Measurements from ENCODE around the gene ALK.
"Not testable (repeated sequence)": the region's sequence is repeated elsewhere in the genome, so short reads cannot be mapped to it uniquely, and the experiment has no call there.

Gene ALK

DNA sequence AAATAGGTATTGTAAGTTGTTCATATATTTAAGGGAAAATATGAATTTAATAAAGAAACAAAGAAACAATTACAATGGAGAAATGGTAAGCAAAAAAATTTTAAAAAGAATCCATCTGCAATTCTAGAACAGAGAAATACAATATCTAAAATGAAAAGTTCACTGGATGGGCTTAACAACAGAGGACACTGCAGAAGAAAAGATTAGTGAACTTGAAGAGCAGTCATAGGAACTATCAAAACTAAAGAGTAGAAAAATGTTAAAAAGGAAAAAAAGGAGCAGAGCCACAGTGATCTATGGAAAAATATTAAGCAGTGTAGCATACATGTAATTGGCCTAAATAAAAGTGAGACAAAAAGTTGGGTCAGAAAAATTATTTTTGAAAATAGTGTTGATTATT lies 83.5 kb downstream of the ALK start:
- DNase-seq: no peak

- DNase-seq: no peak
Measured at GRCh38 chr2:29834624-29835023, 86.8 kb downstream of the ALK start.

DNA sequence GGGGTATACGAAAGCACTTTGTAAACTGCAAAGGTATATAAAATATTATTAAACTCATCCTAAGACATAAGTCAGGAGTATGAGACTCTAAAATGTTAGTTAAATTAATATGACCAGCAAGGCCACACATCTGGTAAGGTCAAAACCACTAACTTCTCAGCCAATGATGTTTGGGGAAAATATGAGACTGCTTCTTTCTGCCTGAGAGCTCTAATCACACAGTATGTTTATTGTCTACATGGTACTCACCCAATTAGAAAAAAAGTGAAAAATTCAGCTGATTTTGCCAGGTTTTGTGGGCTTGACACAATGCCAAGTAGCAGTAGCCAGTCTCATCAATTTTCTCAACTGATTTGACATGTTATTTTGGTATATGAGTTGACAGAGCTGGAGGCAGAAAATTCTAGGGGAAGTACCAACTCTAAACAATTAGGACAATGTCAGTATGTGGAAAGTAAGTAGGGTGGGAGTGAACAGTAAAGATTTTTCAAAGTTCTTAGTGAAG lies 87.3 kb downstream of the ALK start:
- no peak for DNase-seq

- DNase-seq: no peak
Measured at GRCh38 chr2:29831560-29831959, 89.8 kb downstream of the ALK start.

DNA sequence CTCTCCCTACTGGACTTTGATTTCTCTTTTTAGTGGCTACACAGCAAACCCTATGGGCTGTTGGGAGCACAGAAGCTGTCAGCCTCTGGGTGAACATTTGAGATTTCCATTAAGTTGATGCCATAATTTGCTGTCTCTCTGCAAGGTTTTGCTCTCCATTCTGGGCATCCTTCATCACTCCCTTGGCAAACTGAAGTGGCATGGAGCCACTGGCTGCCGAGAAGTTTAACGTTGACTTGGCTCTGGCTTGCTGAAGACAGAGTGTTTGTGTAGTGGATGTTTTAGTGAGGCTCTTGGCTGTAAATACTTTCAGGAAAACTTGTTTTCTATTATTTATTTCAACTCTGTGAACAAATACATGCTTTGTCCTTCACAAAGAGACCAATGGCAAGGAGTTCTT lies 91.5 kb downstream of the ALK start:
- no peak for DNase-seq

DNA sequence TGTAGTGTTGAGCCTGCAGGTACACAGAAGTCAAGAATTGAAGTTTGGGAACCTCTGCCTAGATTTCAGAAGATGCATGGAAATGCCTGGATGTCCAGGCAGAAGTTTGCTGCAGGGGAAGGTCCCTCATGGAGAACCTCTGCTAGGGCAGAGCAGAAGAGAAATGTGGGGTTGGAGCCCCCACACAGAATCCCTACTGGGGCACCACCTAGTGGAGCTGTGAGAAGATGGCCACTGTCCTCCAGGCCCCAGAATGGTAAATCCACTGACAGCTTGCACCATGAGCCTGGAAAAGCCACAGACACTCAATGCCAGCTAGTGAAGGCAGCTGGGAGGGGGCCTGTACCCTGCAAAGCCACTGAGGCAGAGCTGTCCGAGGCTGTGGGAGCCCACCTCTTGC lies 97.2 kb downstream of the ALK start:
- not testable (repeated sequence) for DNase-seq

DNA sequence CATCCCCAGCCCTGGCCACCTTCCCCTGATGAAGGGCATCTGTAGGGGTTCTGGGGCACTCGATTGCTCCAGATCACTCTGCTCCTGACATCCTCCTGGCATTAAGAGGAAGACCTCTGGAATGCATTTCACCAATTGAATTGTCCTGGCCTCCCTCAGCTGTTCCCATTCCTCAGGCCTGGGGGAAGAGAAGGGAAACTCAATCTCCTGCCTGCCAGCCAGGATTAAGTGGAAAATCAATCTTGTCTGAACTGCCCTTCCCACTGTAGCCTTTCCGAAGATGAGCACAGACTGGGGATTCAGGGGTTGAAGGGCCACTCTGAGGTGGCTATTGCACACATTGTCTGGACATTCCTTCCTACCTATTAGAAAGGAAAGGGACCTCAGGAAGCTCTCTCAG lies 99.8 kb downstream of the ALK start:
- DNase-seq: no peak

- no peak for DNase-seq
Measured at GRCh38 chr2:29819570-29819969, 101.8 kb downstream of the ALK start.

DNA sequence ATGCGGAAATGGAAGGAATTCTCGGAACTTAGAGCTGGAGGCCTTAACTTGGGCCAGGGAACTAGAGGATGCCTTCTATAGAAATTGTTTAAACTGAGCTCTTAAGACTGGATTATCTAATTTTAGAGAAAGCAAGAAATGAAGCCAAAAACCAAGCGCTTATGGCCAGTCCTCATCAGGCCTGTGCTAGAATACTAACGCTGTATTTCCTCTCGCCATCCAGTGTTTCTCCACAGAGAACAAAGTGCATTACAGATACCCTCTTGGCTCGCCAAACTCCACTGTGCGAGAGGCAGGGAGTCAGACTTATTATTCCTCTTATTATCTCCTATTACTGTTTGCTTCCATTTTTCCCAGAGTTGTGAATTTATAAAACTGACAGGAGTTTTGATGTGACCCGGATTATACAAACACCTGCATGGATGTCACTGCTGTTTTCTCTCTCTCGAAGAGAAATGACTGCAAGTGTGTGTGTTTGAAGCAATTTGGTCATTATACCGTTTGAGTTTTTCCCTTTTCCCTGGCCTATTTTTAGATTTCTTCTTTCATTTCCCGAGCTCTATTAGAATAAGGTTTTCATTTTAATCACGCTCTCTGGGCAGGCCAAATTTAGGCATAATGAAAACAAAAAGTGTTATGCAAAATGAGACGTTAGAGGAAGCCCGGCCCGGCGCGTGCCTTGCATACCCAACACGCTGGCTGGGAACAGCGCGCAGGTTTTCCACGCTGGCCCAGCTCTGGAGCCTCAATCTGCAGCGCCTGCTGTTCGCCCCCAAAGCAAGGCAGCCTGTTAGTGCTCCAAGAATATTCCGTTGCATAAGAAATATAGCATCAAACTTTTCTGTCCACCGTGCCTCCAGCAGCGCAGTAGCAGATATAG lies 103.3 kb downstream of the ALK start:
- DNase-seq: no peak

GRCh38 chr2:29817299-29817698 lies 104.1 kb downstream of the ALK start:
- DNase-seq: no peak

DNA sequence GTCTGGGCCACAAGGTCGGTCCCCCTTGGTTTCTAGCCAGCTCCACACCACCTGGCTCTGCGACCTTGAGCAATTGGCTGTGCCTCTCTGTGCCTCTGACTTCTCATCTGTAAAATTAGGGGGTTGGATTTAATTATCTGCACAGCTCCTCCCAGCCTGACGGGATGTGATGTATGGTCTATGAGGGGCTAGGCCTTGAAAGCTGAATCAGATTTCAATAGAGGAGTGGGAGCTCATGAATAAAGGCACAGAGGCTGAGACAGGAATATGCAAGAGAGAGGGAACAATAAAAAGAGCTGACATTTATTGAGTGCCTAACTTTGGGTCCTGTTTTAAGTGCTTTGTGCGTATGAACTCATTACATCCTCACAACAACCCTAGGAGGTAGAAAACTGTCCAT lies 104.7 kb downstream of the ALK start:
- DNase-seq: no peak

DNA sequence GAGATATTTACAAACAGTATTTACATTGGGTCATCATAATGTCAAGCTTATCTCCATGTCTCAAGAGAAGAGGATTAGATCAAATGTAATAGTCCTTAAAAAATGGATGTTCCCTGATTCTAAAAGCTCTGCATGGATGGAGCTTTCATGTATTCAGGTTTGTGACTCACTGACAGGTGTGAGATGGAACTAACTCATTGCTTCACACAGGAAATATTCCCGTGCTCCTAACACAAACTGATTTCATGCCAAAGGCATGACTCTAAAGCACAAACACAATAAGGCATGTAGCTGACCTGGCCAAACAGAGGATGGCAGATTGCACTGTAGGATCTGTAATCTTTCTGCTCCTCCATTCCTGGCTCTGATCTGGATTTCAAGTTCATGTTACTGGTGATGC lies 110.0 kb downstream of the ALK start:
- DNase-seq: no peak

GRCh38 chr2:29810956-29811355 lies 110.4 kb downstream of the ALK start:
- DNase-seq: no peak

GRCh38 chr2:29808321-29808720 lies 113.1 kb downstream of the ALK start:
- DNase-seq: no peak

DNA sequence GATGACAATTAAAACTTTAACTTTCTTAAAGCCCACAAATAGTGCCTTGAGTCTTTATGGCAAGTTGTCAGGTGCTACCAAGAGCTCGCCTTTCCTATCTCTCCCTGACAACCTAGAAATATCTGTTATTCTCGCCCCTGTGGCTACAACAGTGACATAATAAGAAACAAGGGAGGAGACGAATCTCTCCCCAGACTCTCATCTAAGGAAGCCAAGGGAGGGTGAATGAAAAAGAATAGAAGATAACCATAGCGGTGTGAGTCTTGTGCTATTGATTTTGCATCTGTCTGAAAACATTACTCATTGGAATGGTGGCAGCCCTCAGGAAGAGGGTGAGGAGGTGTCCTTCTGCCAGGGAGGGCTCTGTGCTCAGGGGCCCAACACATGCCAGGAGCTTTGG lies 114.3 kb downstream of the ALK start:
- no peak for DNase-seq

- DNase-seq: no peak
Measured at GRCh38 chr2:29806461-29806860, 114.9 kb downstream of the ALK start.

DNA sequence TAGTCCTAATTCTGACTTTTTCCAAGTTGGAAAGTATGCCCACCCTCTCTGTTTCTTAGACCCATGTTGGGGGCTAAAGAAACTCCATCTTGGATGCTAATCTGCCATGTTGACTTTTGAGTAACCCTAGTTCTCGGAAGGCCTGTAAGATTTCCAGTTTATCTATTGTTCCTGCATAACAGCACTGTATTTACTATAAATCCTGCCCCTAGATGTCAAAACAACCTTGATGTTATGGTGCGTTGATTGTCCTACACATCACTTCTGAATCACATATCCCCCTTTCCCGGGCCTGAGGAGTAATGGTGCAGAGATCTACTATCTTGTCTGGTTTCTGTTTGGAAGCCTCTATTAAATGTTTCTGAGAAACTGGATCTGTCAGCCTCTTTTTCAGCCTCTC lies 116.7 kb downstream of the ALK start:
- DNase-seq: no peak

- DNase-seq: no peak
Measured at GRCh38 chr2:29803537-29803936, 117.8 kb downstream of the ALK start.

DNA sequence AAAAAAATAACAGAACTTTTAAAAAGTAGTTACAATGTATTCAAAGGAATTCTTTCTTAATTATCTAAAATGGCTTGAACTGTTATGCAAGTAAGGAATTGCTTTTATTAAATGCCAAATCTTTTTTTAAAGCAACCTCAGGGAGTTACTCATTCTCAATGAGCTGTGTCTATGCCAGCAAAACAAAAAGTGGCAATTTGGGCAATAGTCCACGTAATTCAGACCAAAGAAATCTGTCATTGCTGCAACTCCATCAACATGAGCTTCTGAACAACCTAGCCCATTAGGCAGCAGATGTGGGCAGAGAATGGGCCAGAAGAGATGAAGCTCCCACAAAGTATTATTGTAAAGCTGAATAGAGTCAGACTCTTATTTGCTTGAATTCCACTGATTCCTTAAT lies 118.4 kb downstream of the ALK start:
- no peak for DNase-seq

DNA sequence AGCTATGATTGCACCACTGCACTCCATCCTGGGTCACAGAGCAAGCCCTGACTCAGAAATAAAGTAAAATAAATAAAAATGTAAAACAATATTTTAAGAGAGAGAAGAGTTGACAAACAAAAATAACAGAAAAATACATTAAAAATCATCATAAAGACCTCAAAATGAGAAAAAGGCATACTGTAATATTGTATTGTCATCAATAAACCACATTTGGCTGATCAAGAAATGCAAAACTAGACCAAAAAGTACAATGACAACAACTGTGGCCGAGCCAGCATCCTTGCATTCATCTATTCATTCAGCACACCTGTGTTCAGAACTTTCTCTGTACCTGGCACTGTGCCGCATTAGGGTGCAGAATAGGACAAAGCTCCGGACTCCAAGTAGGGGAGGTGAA lies 121.8 kb downstream of the ALK start:
- no peak for DNase-seq

- DNase-seq: no peak
Measured at GRCh38 chr2:29797916-29798315, 123.5 kb downstream of the ALK start.

DNA sequence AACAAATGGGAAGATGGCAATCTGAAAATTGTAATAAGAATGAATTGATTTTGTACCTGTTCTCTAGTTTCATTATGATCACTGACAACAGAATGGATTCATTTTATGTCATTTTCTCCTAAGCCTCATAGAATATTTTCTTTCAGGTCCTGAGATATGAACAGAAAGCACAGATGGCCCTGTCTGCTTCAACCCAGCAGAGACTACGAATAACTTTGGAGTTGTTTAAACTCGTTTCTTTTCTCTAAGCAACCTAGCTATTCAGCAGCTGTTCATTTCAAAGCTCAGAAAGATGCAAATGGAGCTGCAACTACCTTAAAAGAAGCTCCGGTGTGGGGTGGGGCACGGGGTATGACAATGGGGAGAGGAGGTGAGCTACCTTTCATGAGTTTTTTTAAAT lies 124.9 kb downstream of the ALK start:
- DNase-seq: no peak

- no peak for DNase-seq
Measured at GRCh38 chr2:29789911-29790485, 131.4 kb downstream of the ALK start.
